Heart right ventricle (tissue), 16 donors: ENCODE results near the gene UBA5. TPM values are rescaled to one million over a fixed set of nuclear protein-coding genes. Genes with fewer than 3 reads are reported as not detected.

Experiments used
- ATAC-seq, 8 donors: fragments of 200-7000 bp; cut with Tn5 transposase; one replicate each; pipeline ENCODE4 v1.9.1; 2020; ENCODE audit warnings: mild to moderate bottlenecking in 8 of 8, moderate library complexity in 8 of 8, moderate number of reproducible peaks in 1 of 8
- DNase-seq, 2 donors: peaks; one replicate each; pipeline ENCODE4 v3.0.0-alpha.2; 2020
- H3K27ac ChIP-seq, 10 donors: fragments of 200-600 bp; sonication (generic) in 2 of 10; one replicate each; pipeline versions ENCODE4 v1.5.0 to v1.8.0; 2020 to 2022; ENCODE audit warnings: mild to moderate bottlenecking in 3 of 10
- H3K27me3 ChIP-seq, 7 donors: fragments of 200-600 bp; one replicate each; pipeline ENCODE4 v1.8.0; 2021 to 2022; ENCODE audit warnings: mild to moderate bottlenecking in 2 of 7
- H3K36me3 ChIP-seq, 9 donors: fragments of 200-600 bp; sonication (generic) in 1 of 9; one replicate each; pipeline versions ENCODE4 v1.5.0 to v1.8.0; 2020 to 2022; ENCODE audit warnings: mild to moderate bottlenecking in 2 of 9
- H3K4me1 ChIP-seq, 9 donors: fragments of 200-600 bp; sonication (generic) in 1 of 9; one replicate each; pipeline versions ENCODE4 v1.5.0 to v1.8.0; 2020 to 2022; ENCODE audit warnings: mild to moderate bottlenecking in 4 of 9
- H3K4me3 ChIP-seq, 10 donors: fragments of 200-600 bp; sonication (generic) in 2 of 10; one replicate each; pipeline versions ENCODE4 v1.5.0 to v1.8.0; 2020 to 2022; ENCODE audit warnings: mild to moderate bottlenecking in 7 of 10, moderate library complexity in 2 of 10
- H3K9me3 ChIP-seq, 11 donors: fragments of 200-600 bp in 10 of 11; sonication (generic) in 2 of 11; one replicate each; pipeline versions ENCODE4 v1.5.0 to v1.8.0; 2013 to 2022; ENCODE audit warnings: mild to moderate bottlenecking in 2 of 11, control low read depth in 1 of 11, moderate library complexity in 1 of 11
- WGBS, 2 donors: extraction: QIAGEN DNeasy Blood & Tissue Kit; methylation state at CpG; one replicate each; pipeline ENCODE4 v1.1.7; 2013; ENCODE audit warnings: inconsistent platforms in 1 of 2; 5-methylcytosine and 5-hydroxymethylcytosine counted together
- intact Hi-C, 10 donors: fragments of 100-400 bp; cut with DNase I; formaldehyde crosslinking; loops; one replicate each; pipeline versions ENCODE4 v1.11.1 to v1.14.2; 2022
- polyA plus RNA-seq, 2 donors: library from polyadenylated mRNA; stranded (reverse); fragments of 200-250 nt; gene quantifications; one replicate each; pipeline ENCODE4 v1.2.3, GENCODE V29; 2013
- total RNA-seq, 10 donors: library from RNA; stranded (reverse); fragmentation: NEBNext Ultra II Directional in 3 of 10; extraction: Animal tissue kit (Norgen Biotek cat#: 25700) in 3 of 10; gene quantifications; one replicate each; pipeline versions ENCODE4 v1.2.1 to v1.2.4, GENCODE V29; 2021 to 2023
- TF ChIP-seq, protein P1 (sequence below), 9 donors: fragments of 200-600 bp; sonication (generic) in 2 of 9; IDR thresholded peaks; one replicate each; pipeline versions ENCODE4 v1.5.0 to v1.8.0; 2021 to 2022; ENCODE audit warnings: antibody characterized with exemption in 9 of 9, mild to moderate bottlenecking in 5 of 9, moderate library complexity in 1 of 9
- donor health status: Arrhythmogenic right ventricular cardiomyopathy.
- donor health status: ischemic (EF 13 %, LVEDD 7.1; RV severe dilation, severe dysfunction).
- donor health status: healthy with polysubstance abuse.
- donor health status: DM: no; HTN: yes; CAD: no.
- donor health status: DM: no; HTN: no; CAD: no.
- donor health status: ischemic (EF 25% LVEDD 6.9; RV normal size, moderate dysfunction).
- donor health status: ischemic (EF 25% LVEDD 5.7; RV mildly dilated, moderate dysfunction).
- donor health status: healthy.
- donor health status: DM: yes; HTN: yes; CAD: no.
- donor health status: Ischemic cardiomyopathy.
- donor health status: ischemic (EF 35%, LVEDD 5.7; RV mildly dilated, moderate dysfunction).
- donor health status: nonischemic (EF 11% LVEDD 7.7; RV severe dilation, severe dysfunction).
- donor health status: DM: yes; HTN: yes; CAD: no.
- donor health status: PGD.
- donor health status: ischemic (EF 29% LVEDD 5.4; RV normal size, mild dysfunction).
- donor health status: nonischemic (EF 23%, LVEDD 6.1; RV moderate dilation, normal function).

Gene UBA5
- total and polyA plus RNA-seq, 12 donors = 29.8 to 43.1 (median 37.6) TPM

DNA sequence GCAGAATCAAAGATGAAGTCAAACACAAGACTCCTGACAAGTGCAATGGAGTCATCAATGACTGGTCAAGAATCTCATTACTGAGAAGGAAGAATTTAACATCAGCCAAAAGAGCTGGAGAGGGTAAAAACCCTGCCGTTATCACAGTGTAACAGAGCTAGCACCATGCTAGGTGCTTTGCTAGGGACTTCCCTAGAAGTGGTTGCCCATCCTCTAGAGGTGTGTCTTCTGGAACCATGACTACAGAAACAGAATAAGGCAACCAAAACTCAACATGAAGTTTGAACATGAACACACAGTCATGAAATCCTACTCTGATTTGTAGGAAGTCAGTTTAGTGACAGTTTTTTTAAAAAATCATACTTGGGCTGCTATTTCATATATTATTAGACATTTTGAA, 10.0 kb upstream of the UBA5 start:
- Histone ChIP-seq H3K27me3 (no peaks in the 10 kb centered on the region), H3K4me3 (no peak overlapping the region), H3K4me1 (peaks cover 0 to 49% (median 27%) of the 10 kb centered on the region in 9 donors), H3K9me3 (no peaks in the 10 kb centered on the region), H3K27ac (no peak overlapping the region), H3K36me3 (no peaks in the 10 kb centered on the region)
- no peak for DNase-seq
- TF ChIP-seq, protein P1, sequence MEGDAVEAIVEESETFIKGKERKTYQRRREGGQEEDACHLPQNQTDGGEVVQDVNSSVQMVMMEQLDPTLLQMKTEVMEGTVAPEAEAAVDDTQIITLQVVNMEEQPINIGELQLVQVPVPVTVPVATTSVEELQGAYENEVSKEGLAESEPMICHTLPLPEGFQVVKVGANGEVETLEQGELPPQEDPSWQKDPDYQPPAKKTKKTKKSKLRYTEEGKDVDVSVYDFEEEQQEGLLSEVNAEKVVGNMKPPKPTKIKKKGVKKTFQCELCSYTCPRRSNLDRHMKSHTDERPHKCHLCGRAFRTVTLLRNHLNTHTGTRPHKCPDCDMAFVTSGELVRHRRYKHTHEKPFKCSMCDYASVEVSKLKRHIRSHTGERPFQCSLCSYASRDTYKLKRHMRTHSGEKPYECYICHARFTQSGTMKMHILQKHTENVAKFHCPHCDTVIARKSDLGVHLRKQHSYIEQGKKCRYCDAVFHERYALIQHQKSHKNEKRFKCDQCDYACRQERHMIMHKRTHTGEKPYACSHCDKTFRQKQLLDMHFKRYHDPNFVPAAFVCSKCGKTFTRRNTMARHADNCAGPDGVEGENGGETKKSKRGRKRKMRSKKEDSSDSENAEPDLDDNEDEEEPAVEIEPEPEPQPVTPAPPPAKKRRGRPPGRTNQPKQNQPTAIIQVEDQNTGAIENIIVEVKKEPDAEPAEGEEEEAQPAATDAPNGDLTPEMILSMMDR (IDR thresholded peaks at IDR 0.05) = no peak
- intact Hi-C loops = loop anchor here in 1 of 10 donors (5.0 kb wide), 1 partner anchor 118 kb away; no protein-coding TSS in a partner anchor
- 40 to 100% methylated on average over 1 of the region's 1 CpG for WGBS, 2 donors
- ATAC-seq = no peak

DNA sequence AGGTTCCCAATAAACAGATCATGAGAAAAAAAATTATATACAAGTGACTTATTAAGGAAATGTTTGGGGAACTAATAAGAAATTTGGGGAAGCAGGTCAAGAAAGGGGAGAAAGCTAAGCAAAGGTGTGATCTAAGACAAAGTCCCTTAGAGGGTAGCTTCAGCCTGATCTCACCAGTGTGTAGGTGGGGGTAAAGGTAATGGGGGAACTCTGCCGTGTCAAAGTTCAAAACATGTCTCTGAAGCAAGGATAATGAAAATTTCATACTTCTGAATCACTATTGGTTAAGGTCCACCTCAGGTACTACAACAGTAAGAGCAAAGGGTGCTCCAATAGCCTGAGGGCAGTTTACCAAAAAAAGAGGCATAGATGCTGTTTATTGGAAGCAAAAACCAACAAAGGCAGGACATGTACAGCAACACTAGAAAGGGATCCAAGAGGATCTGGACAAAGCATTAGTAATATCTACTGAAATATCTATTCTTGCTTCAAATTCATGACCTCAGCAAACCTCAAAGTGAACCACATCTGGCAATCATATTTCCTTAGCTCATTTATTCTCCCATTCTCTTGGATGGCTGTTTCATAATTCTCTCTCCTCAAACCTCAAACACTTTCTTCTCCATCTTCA, 7.4 kb upstream of the UBA5 start:
- Histone ChIP-seq H3K36me3 (no peaks in the 10 kb centered on the region), H3K4me1 (peaks cover 0 to 67% (median 43%) of the 10 kb centered on the region in 9 donors), H3K27me3 (no peaks in the 10 kb centered on the region), H3K4me3 (no peak overlapping the region), H3K9me3 (no peaks in the 10 kb centered on the region), H3K27ac (peak overlapping the region in 1 of 10 donors; percentile 37)
- intact Hi-C loops = loop anchor here in 1 of 10 donors (5.0 kb wide), 1 partner anchor 120 kb away; no protein-coding TSS in a partner anchor
- no peak for DNase-seq
- WGBS, 2 donors = 82 to 83% methylated on average over 1 of the region's 1 CpG
- ATAC-seq = peak in 4 of 8 donors; percentile 7 to 41 (median 28)
- TF ChIP-seq, protein P1 (IDR thresholded peaks at IDR 0.05) = no peak

DNA sequence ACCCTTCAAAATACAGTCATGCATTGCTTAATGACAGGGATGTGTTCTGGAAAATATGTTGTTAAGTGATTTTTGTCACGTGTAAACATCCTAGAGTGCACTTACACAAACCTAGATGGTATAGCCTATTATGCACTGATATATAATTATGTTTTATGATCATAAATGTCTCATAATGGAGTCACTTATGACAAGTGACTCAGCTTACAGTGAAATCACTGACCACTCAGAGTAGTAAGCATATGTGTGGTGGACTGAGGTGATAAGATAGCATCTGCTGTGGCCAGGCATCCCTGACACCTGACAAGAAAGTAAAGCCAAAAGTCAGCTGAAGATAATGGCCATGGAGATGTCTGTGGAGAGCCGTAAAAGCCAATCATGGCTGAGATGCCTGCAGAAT, 5.9 kb upstream of the UBA5 start:
- Histone ChIP-seq H3K27ac (peak overlapping the region in 1 of 10 donors; percentile 4), H3K27me3 (no peaks in the 10 kb centered on the region), H3K9me3 (no peaks in the 10 kb centered on the region), H3K4me3 (no peak overlapping the region), H3K36me3 (no peaks in the 10 kb centered on the region), H3K4me1 (peaks cover 0 to 81% (median 57%) of the 10 kb centered on the region in 9 donors)
- intact Hi-C loops = loop anchor here in 1 of 10 donors (5.0 kb wide), 1 partner anchor 122 kb away; no protein-coding TSS in a partner anchor
- DNase-seq (no peak), ATAC-seq (no peak)
- WGBS, 2 donors = 71 to 81% methylated on average over 2 of the region's 2 CpGs
- TF ChIP-seq, protein P1 (IDR thresholded peaks at IDR 0.05) = no peak

DNA sequence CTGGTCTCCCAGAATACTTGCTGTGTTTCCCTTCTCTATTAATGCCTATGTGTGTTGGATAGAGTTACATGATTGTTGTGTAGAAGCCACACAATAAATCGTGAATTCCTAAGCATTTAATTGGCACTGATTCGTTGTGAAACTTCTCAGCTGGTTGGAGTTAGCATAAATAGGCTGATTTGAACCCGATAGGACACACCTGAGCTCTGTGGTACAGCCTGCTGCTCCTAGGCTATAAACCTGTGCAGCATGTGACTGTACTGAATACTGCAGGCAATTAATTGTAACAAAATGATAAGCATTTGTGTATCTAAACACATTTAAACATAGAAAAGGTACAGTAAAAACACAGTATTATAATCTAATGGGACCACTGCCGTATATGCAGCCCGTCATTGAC, 5.4 kb upstream of the UBA5 start:
- WGBS, 2 donors = 92% methylated on average over 5 of the region's 5 CpGs
- H3K9me3 ChIP-seq = no peaks in the 10 kb centered on the region
- DNase-seq = no peak
- peaks cover 0 to 81% (median 57%) of the 10 kb centered on the region in 9 donors for H3K4me1 ChIP-seq
- no peaks in the 10 kb centered on the region for H3K27me3 ChIP-seq
- no peak overlapping the region for H3K4me3 ChIP-seq
- no peaks in the 10 kb centered on the region for H3K36me3 ChIP-seq
- no peak for ATAC-seq
- TF ChIP-seq, protein P1 (IDR thresholded peaks at IDR 0.05) = no peak
- intact Hi-C loops = loop anchor here in 1 of 10 donors (5.0 kb wide), 1 partner anchor 122 kb away; no protein-coding TSS in a partner anchor
- H3K27ac ChIP-seq = peak overlapping the region in 6 of 10 donors; percentile 0 to 73 (median 20)
